IMR-90 (cell line): ENCODE data around the gene YPEL1. TPM values are rescaled to one million over a fixed set of nuclear protein-coding genes. Genes with fewer than 3 reads are reported as not detected.
A peak's percentile ranks its signal among the peaks of the same experiment; 100 is the strongest.

ENCODE experiments used
- ATAC-seq: fragments of 200-7000 bp; cut with Tn5 transposase; 2 replicates; pipeline ENCODE4 v1.9.1; 2020; ENCODE audit warnings: low read depth, mild to moderate bottlenecking, moderate library complexity
- BruUV-seq: library from RNA; stranded (reverse); fragments of 400-500 nt; replicated peaks from 2 replicates; lab custom pipeline; 2021; lab: Mats Ljungman, UMichigan
- CTCF ChIA-PET: fragments of 300-600 bp; formaldehyde crosslinking; extraction: SDS; loops from one replicate; lab custom pipeline; 2021; ENCODE audit warnings: antibody characterized with exemption; lab: Yijun Ruan, JAX
- POLR2A ChIA-PET: fragments of 300-600 bp; sonication (Branson Sonifier 250); formaldehyde crosslinking; loops from one replicate; lab custom pipeline; 2022; ENCODE audit warnings: antibody characterized with exemption; ENCODE audit not compliant: unreplicated experiment; lab: Charles Lee
- DNase-seq: peaks from one replicate; pipeline ENCODE4 v3.0.0; 2013
- H2AFZ ChIP-seq: replicated peaks from 2 replicates; pipeline ENCODE3; 2013; ENCODE audit warnings: low read length, mild to moderate bottlenecking; ENCODE audit not compliant: poor library complexity
- H2AK5ac ChIP-seq: 2 replicates; pipeline ENCODE4 v1.6.1; 2013; ENCODE audit warnings: low read depth, low read length, inconsistent platforms
- H2AK9ac ChIP-seq: replicated peaks from 2 replicates; pipeline ENCODE3; 2013; ENCODE audit warnings: mild to moderate bottlenecking, low read depth, low read length, moderate library complexity; ENCODE audit not compliant: poor library complexity
- H2BK120ac ChIP-seq: 2 replicates; pipeline ENCODE4 v1.6.1; 2013; ENCODE audit warnings: low read depth, low read length, inconsistent platforms
- H2BK15ac ChIP-seq: 3 replicates; pipeline ENCODE4 v1.6.1; 2013; ENCODE audit warnings: low read depth, low read length, inconsistent platforms
- H2BK20ac ChIP-seq: 2 replicates; pipeline ENCODE4 v1.6.1; 2013; ENCODE audit warnings: low read depth, mild to moderate bottlenecking, inconsistent platforms, low read length, moderate library complexity
- H2BK5ac ChIP-seq: 2 replicates; pipeline ENCODE4 v1.6.1; 2013; ENCODE audit warnings: mild to moderate bottlenecking, low read depth, low read length, inconsistent platforms; ENCODE audit not compliant: poor library complexity, severe bottlenecking
- H3K14ac ChIP-seq: replicated peaks from 2 replicates; pipeline ENCODE4 v1.6.1; 2013; ENCODE audit warnings: low read depth, low read length, inconsistent platforms
- H3K18ac ChIP-seq: 2 replicates; pipeline ENCODE4 v1.6.1; 2013; ENCODE audit warnings: low read depth, low read length, control low read depth
- H3K23ac ChIP-seq: 2 replicates; pipeline ENCODE4 v1.6.1; 2013; ENCODE audit warnings: low read depth, low read length, inconsistent platforms
- H3K27ac ChIP-seq: 2 replicates; pipeline ENCODE4 v1.5.1; 2013; ENCODE audit warnings: mild to moderate bottlenecking, control low read depth, low read length; ENCODE audit not compliant: insufficient read depth
- H3K27me3 ChIP-seq: 2 replicates; pipeline ENCODE4 v1.6.1; 2013; ENCODE audit warnings: low read length; ENCODE audit not compliant: control insufficient read depth, insufficient read depth
- H3K36me3 ChIP-seq: 2 replicates; pipeline ENCODE4 v1.6.1; 2013; ENCODE audit warnings: low read length, mixed read lengths; ENCODE audit not compliant: control insufficient read depth, insufficient read depth
- H3K4ac ChIP-seq: 2 replicates; pipeline ENCODE4 v1.6.1; 2013; ENCODE audit warnings: low read depth, low read length, inconsistent platforms
- H3K4me1 ChIP-seq: 2 replicates; pipeline ENCODE4 v1.6.1; 2013; ENCODE audit warnings: low read length, mixed read lengths; ENCODE audit not compliant: control insufficient read depth, insufficient read depth
- H3K4me2 ChIP-seq: 2 replicates; pipeline ENCODE4 v1.6.1; 2013; ENCODE audit warnings: low read depth, mild to moderate bottlenecking, control low read depth, low read length, moderate library complexity
- H3K4me3 ChIP-seq: 2 replicates; pipeline ENCODE4 v1.5.1; 2013; ENCODE audit warnings: low read depth, mild to moderate bottlenecking, control low read depth, low read length, moderate library complexity; ENCODE audit not compliant: insufficient read depth
- H3K56ac ChIP-seq: 2 replicates; pipeline ENCODE4 v1.6.1; 2013; ENCODE audit warnings: low read length, inconsistent platforms; ENCODE audit not compliant: insufficient read depth; ENCODE audit errors: extremely low read depth
- H3K79me1 ChIP-seq, 2 experiments: 2 replicates each; pipeline ENCODE4 v1.6.1; 2013; ENCODE audit warnings: low read length in 2 of 2, inconsistent platforms in 1 of 2, low read depth in 1 of 2
- H3K9ac ChIP-seq: 2 replicates; pipeline ENCODE4 v1.6.1; 2013; ENCODE audit warnings: low read depth, low read length, control low read depth
- H3K9me1 ChIP-seq: 2 replicates; pipeline ENCODE4 v1.6.1; 2013; ENCODE audit warnings: low read length, inconsistent platforms; ENCODE audit not compliant: insufficient read depth
- H3K9me3 ChIP-seq: 2 replicates; pipeline ENCODE4 v1.6.1; 2013; ENCODE audit warnings: low read length; ENCODE audit not compliant: control insufficient read depth, insufficient read depth
- H4K20me1 ChIP-seq: 2 replicates; pipeline ENCODE4 v1.6.1; 2013; ENCODE audit warnings: low read length, inconsistent platforms; ENCODE audit not compliant: insufficient read depth
- H4K5ac ChIP-seq: 2 replicates; pipeline ENCODE4 v1.6.1; 2013; ENCODE audit warnings: mild to moderate bottlenecking, low read depth, low read length, control low read depth
- H4K8ac ChIP-seq, 2 experiments: 2 replicates each; pipeline ENCODE4 v1.6.1; 2013; ENCODE audit warnings: low read depth in 2 of 2, low read length in 2 of 2, control low read depth in 1 of 2, inconsistent platforms in 1 of 2
- H4K91ac ChIP-seq: 2 replicates; pipeline ENCODE4 v1.6.1; 2013; ENCODE audit warnings: low read depth, low read length, inconsistent platforms; ENCODE audit not compliant: insufficient read depth
- CHD1 ChIP-seq: IDR thresholded peaks from 2 replicates; pipeline ENCODE4 v1.6.1; 2012; ENCODE audit warnings: low read depth, low read length, improper control_type of control experiment
- MAZ ChIP-seq: IDR thresholded peaks from 2 replicates; pipeline ENCODE4 v1.6.1; 2012; ENCODE audit warnings: low read depth, mild to moderate bottlenecking, low read length, improper control_type of control experiment, moderate library complexity, borderline replicate concordance
- MXI1 ChIP-seq: IDR thresholded peaks from 2 replicates; pipeline ENCODE4 v1.6.1; 2012; ENCODE audit warnings: low read depth, mild to moderate bottlenecking, low read length, moderate library complexity, borderline replicate concordance
- NFE2L2 ChIP-seq: fragments of 150-350 bp; IDR thresholded peaks from 2 replicates; pipeline ENCODE4 v1.6.1; 2016; ENCODE audit warnings: low read depth, mild to moderate bottlenecking, low read length
- WGBS, 2 experiments: methylation state at CpG; one replicate each; pipeline versions ENCODE4 v1.1.5 to v1.1.7; 2013; ENCODE audit warnings: missing lambda C conversion rate in 2 of 2; ENCODE audit not compliant: insufficient read length in 1 of 2; ENCODE audit errors: extremely low coverage in 2 of 2; 5-methylcytosine and 5-hydroxymethylcytosine counted together
- dilution Hi-C: fragments of 300-500 bp; cut with HindIII; formaldehyde crosslinking; loops from one replicate; pipeline ENCODE4 v1.14.3; 2018; ENCODE audit warnings: low sequenced_read_pairs; ENCODE audit not compliant: unreplicated experiment
- in situ Hi-C: fragments of 300-500 bp; cut with MboI; formaldehyde crosslinking; loops from 3 replicates; pipeline ENCODE4 v1.14.3; 2019; ENCODE audit warnings: low sequenced_read_pairs, inconsistent platforms, mixed read lengths
- intact Hi-C: fragments of 100-400 bp; cut with micrococcal nuclease; formaldehyde crosslinking; loops from 2 replicates; pipeline ENCODE4 v1.10.0; 2022
- polyA plus RNA-seq, 3 experiments: library from polyadenylated mRNA; depleted of rRNA; stranded (reverse); fragments of >200 nt; gene quantifications; 2 replicates each; pipeline ENCODE4 v1.2.3, GENCODE V29; 2012; ENCODE audit warnings: low replicate concordance in 1 of 3
- total RNA-seq: library from RNA; depleted of rRNA; stranded (reverse); fragments of >200 nt; gene quantifications from 2 replicates; pipeline ENCODE4 v1.2.3, GENCODE V29; 2012
- TF ChIP-seq, protein P1 (sequence below): fragments of 150-350 bp; IDR thresholded peaks from 2 replicates; pipeline ENCODE4 v1.6.1; 2017; ENCODE audit warnings: mild to moderate bottlenecking, antibody characterized with exemption, low read length, low read depth
- TF ChIP-seq, protein P2 (sequence below): fragments of 150-350 bp; IDR thresholded peaks from 2 replicates; pipeline ENCODE4 v1.6.1; 2016; ENCODE audit warnings: low read depth, mild to moderate bottlenecking, low read length, moderate library complexity, borderline replicate concordance
- TF ChIP-seq, protein P3 (sequence below): conservative IDR thresholded peaks from 2 replicates; pipeline ENCODE4 v1.5.1; 2012; ENCODE audit warnings: mild to moderate bottlenecking, low read depth, low read length, improper control_type of control experiment

YPEL1 gene
- total and polyA plus RNA-seq, 2 of the 4 experiments (the other 2 are of a cell fraction) = 0.72 to 1.3 TPM

DNA sequence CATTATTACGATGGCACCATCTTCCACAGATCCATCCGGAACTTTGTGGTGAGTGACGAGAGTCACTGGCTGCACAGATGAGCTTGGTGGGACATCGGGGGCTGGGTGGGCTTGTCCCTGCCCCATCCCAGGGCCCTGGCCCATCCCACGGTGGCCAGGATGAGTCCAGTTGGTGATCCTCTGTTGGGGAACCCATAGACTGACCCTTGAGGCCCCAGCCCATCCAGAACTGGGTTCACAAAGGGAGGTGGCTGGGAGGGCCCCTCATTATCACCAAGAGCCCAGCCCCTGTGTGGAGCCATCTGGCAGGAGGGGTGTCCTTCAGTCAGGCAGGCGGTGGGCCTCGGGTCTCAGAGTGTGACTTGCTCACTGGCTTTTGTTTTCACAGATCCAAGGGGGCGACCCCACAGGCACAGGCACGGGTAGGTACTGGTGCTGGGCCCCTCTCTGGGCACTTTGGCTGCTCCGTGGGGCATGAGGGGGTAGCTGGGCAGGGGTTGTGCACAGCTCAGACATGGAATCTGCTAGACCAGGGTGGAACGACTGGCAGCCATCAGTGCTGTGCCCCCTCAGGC is 47.8 kb downstream of the YPEL1 start:
- no peaks in the 10 kb centered on the region; a peak in 1 of 4 replicates for H3K79me1 ChIP-seq
- ChIA-PET POLR2A (interaction anchor here (0.6 kb wide), 1 partner anchor 11 kb away, joined by 5 read pairs; no protein-coding TSS in a partner anchor), CTCF (no interaction called here)
- no peak overlapping the region for H3K56ac ChIP-seq
- no peak overlapping the region for H2BK15ac ChIP-seq
- DNase-seq (no peak), ATAC-seq (no peak)
- H3K4me3 ChIP-seq = no peak overlapping the region
- dilution Hi-C loops (no loop called here), intact Hi-C loops (no loop called here), in situ Hi-C loops (no loop called here)
- peaks cover 3% of the 10 kb centered on the region; the same call in 1 of the 2 replicates for H3K9me1 ChIP-seq
- no peak overlapping the region for H2BK5ac ChIP-seq
- no peak overlapping the region for H3K27ac ChIP-seq
- no peaks in the 10 kb centered on the region for H4K20me1 ChIP-seq
- H3K9me3 ChIP-seq = no peaks in the 10 kb centered on the region
- no peak overlapping the region for H4K8ac ChIP-seq
- H2AK5ac ChIP-seq = no peak overlapping the region
- 73% methylated on average over 5 of the region's 11 CpGs; no CpG with 5 or more reads in 1 of the 2 experiments for WGBS, 2 experiments
- H3K18ac ChIP-seq = no peak overlapping the region
- TF ChIP-seq, protein P1, sequence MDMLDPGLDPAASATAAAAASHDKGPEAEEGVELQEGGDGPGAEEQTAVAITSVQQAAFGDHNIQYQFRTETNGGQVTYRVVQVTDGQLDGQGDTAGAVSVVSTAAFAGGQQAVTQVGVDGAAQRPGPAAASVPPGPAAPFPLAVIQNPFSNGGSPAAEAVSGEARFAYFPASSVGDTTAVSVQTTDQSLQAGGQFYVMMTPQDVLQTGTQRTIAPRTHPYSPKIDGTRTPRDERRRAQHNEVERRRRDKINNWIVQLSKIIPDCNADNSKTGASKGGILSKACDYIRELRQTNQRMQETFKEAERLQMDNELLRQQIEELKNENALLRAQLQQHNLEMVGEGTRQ = no peak
- TF ChIP-seq, protein P2, sequence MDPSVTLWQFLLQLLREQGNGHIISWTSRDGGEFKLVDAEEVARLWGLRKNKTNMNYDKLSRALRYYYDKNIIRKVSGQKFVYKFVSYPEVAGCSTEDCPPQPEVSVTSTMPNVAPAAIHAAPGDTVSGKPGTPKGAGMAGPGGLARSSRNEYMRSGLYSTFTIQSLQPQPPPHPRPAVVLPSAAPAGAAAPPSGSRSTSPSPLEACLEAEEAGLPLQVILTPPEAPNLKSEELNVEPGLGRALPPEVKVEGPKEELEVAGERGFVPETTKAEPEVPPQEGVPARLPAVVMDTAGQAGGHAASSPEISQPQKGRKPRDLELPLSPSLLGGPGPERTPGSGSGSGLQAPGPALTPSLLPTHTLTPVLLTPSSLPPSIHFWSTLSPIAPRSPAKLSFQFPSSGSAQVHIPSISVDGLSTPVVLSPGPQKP = no peak
- TF ChIP-seq CHD1 (no peak), NFE2L2 (no peak), MXI1 (no peak), MAZ (no peak)
- TF ChIP-seq, protein P3, sequence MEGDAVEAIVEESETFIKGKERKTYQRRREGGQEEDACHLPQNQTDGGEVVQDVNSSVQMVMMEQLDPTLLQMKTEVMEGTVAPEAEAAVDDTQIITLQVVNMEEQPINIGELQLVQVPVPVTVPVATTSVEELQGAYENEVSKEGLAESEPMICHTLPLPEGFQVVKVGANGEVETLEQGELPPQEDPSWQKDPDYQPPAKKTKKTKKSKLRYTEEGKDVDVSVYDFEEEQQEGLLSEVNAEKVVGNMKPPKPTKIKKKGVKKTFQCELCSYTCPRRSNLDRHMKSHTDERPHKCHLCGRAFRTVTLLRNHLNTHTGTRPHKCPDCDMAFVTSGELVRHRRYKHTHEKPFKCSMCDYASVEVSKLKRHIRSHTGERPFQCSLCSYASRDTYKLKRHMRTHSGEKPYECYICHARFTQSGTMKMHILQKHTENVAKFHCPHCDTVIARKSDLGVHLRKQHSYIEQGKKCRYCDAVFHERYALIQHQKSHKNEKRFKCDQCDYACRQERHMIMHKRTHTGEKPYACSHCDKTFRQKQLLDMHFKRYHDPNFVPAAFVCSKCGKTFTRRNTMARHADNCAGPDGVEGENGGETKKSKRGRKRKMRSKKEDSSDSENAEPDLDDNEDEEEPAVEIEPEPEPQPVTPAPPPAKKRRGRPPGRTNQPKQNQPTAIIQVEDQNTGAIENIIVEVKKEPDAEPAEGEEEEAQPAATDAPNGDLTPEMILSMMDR = no peak
- H2BK20ac ChIP-seq = no peak overlapping the region
- H3K36me3 ChIP-seq = peaks cover 52% of the 10 kb centered on the region
- H3K27me3 ChIP-seq = no peaks in the 10 kb centered on the region
- no peak overlapping the region for H3K4me2 ChIP-seq
- no peak overlapping the region for H4K91ac ChIP-seq
- H3K14ac ChIP-seq = no peak overlapping the region
- no peaks in the 10 kb centered on the region for H3K4me1 ChIP-seq
- peak overlapping the region; percentile 21 for H2AFZ ChIP-seq
- H3K4ac ChIP-seq = no peak overlapping the region
- no peak overlapping the region for H3K9ac ChIP-seq
- H4K5ac ChIP-seq = no peak overlapping the region
- BruUV-seq = no TSS peak
- no peak overlapping the region for H2BK120ac ChIP-seq
- no peak overlapping the region for H2AK9ac ChIP-seq
- no peak overlapping the region for H3K23ac ChIP-seq
